HepG2 (cell line): ENCODE measurements around the gene CLDN9. TPM values are rescaled to one million over a fixed set of nuclear protein-coding genes. Genes with fewer than 3 reads are reported as not detected.
A peak's percentile ranks its signal among the peaks of the same experiment; 100 is the strongest.

Source experiments
- CBX5 ChIP-seq: sonication (generic); formaldehyde crosslinking; IDR thresholded peaks from 2 replicates; pipeline ENCODE4 v1.4.0; 2020; ENCODE audit warnings: missing genetic modification reagents, borderline replicate concordance
- EHMT2 ChIP-seq: fragments of 200-600 bp; sonication (generic); IDR thresholded peaks from 2 replicates; pipeline ENCODE4 v1.7.0; 2017; ENCODE audit warnings: antibody characterized with exemption, low read depth, low read length, borderline replicate concordance
- FOXP1 ChIP-seq, 2 experiments: fragments of 450-650 bp in 1 of 2; IDR thresholded peaks; 2 replicates each; pipeline ENCODE4 v1.6.1; 2017 to 2018; ENCODE audit warnings: antibody characterized with exemption in 1 of 2
- GFI1 ChIP-seq: sonication (generic); formaldehyde crosslinking; IDR thresholded peaks from 2 replicates; pipeline ENCODE4 v1.5.0; 2020; ENCODE audit warnings: missing genetic modification reagents, mild to moderate bottlenecking, borderline replicate concordance
- GRHL1 ChIP-seq: sonication (generic); formaldehyde crosslinking; conservative IDR thresholded peaks from 2 replicates; pipeline ENCODE4 v1.8.0; 2022; ENCODE audit warnings: missing genetic modification reagents
- HHEX ChIP-seq: IDR thresholded peaks from 2 replicates; pipeline ENCODE4 v1.6.1; 2016; ENCODE audit warnings: control low read depth
- IKZF4 ChIP-seq: sonication (generic); formaldehyde crosslinking; IDR thresholded peaks from 2 replicates; pipeline ENCODE4 v1.5.1; 2020; ENCODE audit warnings: borderline replicate concordance, mild to moderate bottlenecking, low read depth, missing genetic modification reagents; ENCODE audit errors: not compliant biosample characterization
- IRF2 ChIP-seq: IDR thresholded peaks from 2 replicates; pipeline ENCODE4 v1.6.1; 2018; ENCODE audit warnings: missing genetic modification reagents, missing compliant biosample characterization
- KLF12 ChIP-seq: sonication (generic); formaldehyde crosslinking; IDR thresholded peaks from 2 replicates; pipeline ENCODE4 v1.4.0; 2020; ENCODE audit warnings: missing genetic modification reagents, borderline replicate concordance
- MED1 ChIP-seq: sonication (generic); formaldehyde crosslinking; IDR thresholded peaks from 2 replicates; pipeline ENCODE4 v1.4.0; 2020; ENCODE audit warnings: missing genetic modification reagents
- NFATC3 ChIP-seq: sonication (generic); formaldehyde crosslinking; IDR thresholded peaks from 2 replicates; pipeline ENCODE4 v1.5.1; 2020; ENCODE audit warnings: mild to moderate bottlenecking, missing genetic modification reagents
- SNRNP70 ChIP-seq: fragments of 200-400 bp; formaldehyde crosslinking; IDR thresholded peaks from 2 replicates; pipeline ENCODE4 v1.6.1; 2017; ENCODE audit warnings: mild to moderate bottlenecking, low read depth, low read length, moderate library complexity
- TAF15 ChIP-seq: fragments of 200-400 bp; formaldehyde crosslinking; IDR thresholded peaks from one replicate; pipeline ENCODE4 v1.6.1; 2018; ENCODE audit warnings: mild to moderate bottlenecking, low read depth, low read length; ENCODE audit not compliant: poor library complexity, severe bottlenecking
- TBL1XR1 ChIP-seq: fragments of 150-350 bp; IDR thresholded peaks from 2 replicates; pipeline ENCODE4 v1.6.1; 2014; ENCODE audit warnings: borderline replicate concordance, low read length; ENCODE audit not compliant: partially characterized antibody
- THAP8 ChIP-seq: sonication (generic); formaldehyde crosslinking; IDR thresholded peaks from 2 replicates; pipeline ENCODE4 v1.5.1; 2020; ENCODE audit warnings: missing genetic modification reagents, mild to moderate bottlenecking, borderline replicate concordance
- TOE1 ChIP-seq: sonication (generic); formaldehyde crosslinking; IDR thresholded peaks from 2 replicates; pipeline ENCODE4 v1.4.0; 2020; ENCODE audit warnings: mild to moderate bottlenecking, missing genetic modification reagents
- ZNF207 ChIP-seq: fragments of 450-650 bp; IDR thresholded peaks from 2 replicates; pipeline ENCODE4 v1.6.1; 2016; ENCODE audit warnings: antibody characterized with exemption, borderline replicate concordance
- ZNF34 ChIP-seq: sonication (generic); formaldehyde crosslinking; IDR thresholded peaks from 2 replicates; pipeline ENCODE4 v1.4.0; 2020; ENCODE audit warnings: mild to moderate bottlenecking, missing genetic modification reagents, borderline replicate concordance
- ZNF362 ChIP-seq: sonication (generic); formaldehyde crosslinking; IDR thresholded peaks from 2 replicates; pipeline ENCODE4 v1.4.0; 2020; ENCODE audit warnings: missing genetic modification reagents, mild to moderate bottlenecking, borderline replicate concordance
- ZNF431 ChIP-seq: sonication (generic); formaldehyde crosslinking; IDR thresholded peaks from 2 replicates; pipeline ENCODE4 v1.9.0; 2022; ENCODE audit warnings: missing genetic modification reagents, low read depth, mild to moderate bottlenecking, borderline replicate concordance
- ZNF468 ChIP-seq: sonication (generic); formaldehyde crosslinking; IDR thresholded peaks from 2 replicates; pipeline ENCODE4 v1.8.0; 2022; ENCODE audit warnings: mild to moderate bottlenecking, moderate library complexity, missing genetic modification reagents
- ZNF547 ChIP-seq: sonication (generic); formaldehyde crosslinking; IDR thresholded peaks from 2 replicates; pipeline ENCODE4 v1.5.1; 2020; ENCODE audit warnings: mild to moderate bottlenecking, missing genetic modification reagents
- ZNF569 ChIP-seq: sonication (generic); formaldehyde crosslinking; IDR thresholded peaks from 2 replicates; pipeline ENCODE4 v1.5.0; 2020; ENCODE audit warnings: mild to moderate bottlenecking, missing genetic modification reagents, moderate library complexity, borderline replicate concordance
- ZNF737 ChIP-seq: sonication (generic); formaldehyde crosslinking; IDR thresholded peaks from 2 replicates; pipeline ENCODE4 v1.5.0; 2020; ENCODE audit warnings: missing genetic modification reagents, mild to moderate bottlenecking, borderline replicate concordance
- ZNF761 ChIP-seq: sonication (generic); formaldehyde crosslinking; conservative IDR thresholded peaks from 2 replicates; pipeline ENCODE4 v1.4.0; 2020; ENCODE audit warnings: mild to moderate bottlenecking, missing genetic modification reagents
- ZNF883 ChIP-seq: sonication (generic); formaldehyde crosslinking; IDR thresholded peaks from 2 replicates; pipeline ENCODE4 v1.5.1; 2020; ENCODE audit warnings: mild to moderate bottlenecking, missing genetic modification reagents; ENCODE audit errors: not compliant biosample characterization
- polyA plus RNA-seq, 8 experiments: library from polyadenylated mRNA; depleted of rRNA in 3 of 8; stranded (reverse) in 7 of 8; unstranded in 1 of 8; fragments of >200 nt; fragmentation: Illumina TruSeq in 4 of 8; extraction: Trizol in 4 of 8; gene quantifications; 2 replicates each; pipeline versions ENCODE4 v1.2.1 to v1.2.3, GENCODE V29; 2011 to 2016; ENCODE audit warnings: low read depth in 4 of 8, missing spikeins in 1 of 8, mixed read lengths in 1 of 8; ENCODE audit not compliant: insufficient read depth in 1 of 8
- total RNA-seq, 5 experiments: library from RNA; depleted of rRNA; stranded (reverse); fragments of >200 nt; fragmentation: Illumina TruSeq; extraction: Trizol; gene quantifications; 2 replicates each; pipeline ENCODE4 v1.2.3, GENCODE V29; 2016; ENCODE audit warnings: low read depth in 1 of 5

CLDN9 gene
- total and polyA plus RNA-seq, 2 of the 13 experiments (the other 11 are each of a cell fraction or from before 2014, with no cell fraction given): 0.15 to 0.26 TPM

- TF ChIP-seq ZNF362 (CRISPR knock-in tag): peak; percentile 53; the same call in 1 of the 2 replicates
- peak; percentile 93 for TF ChIP-seq ZNF883 (CRISPR knock-in tag)
- TF ChIP-seq ZNF547 (CRISPR knock-in tag): peak; percentile 88
- peak; percentile 82; the same call in 1 of the 2 replicates for TF ChIP-seq CBX5 (CRISPR knock-in tag)
- no peak for TF ChIP-seq TAF15
- TF ChIP-seq TBL1XR1: no peak
- no peak for TF ChIP-seq SNRNP70
- TF ChIP-seq HHEX (CRISPR knock-in tag): no peak
- peak; percentile 95 for TF ChIP-seq TOE1 (CRISPR knock-in tag)
- peak; percentile 94 for TF ChIP-seq ZNF761
- no peak for TF ChIP-seq FOXP1 (IDR thresholded peaks at IDR 0.05)
- 0 out of 2 replicates have a peak, but pooled peaks have one; percentile 39 for TF ChIP-seq FOXP1 (CRISPR knock-in tag; IDR thresholded peaks at IDR 0.05)
- TF ChIP-seq IKZF4 (CRISPR knock-in tag): peak; percentile 93
- no peak for TF ChIP-seq GRHL1 (CRISPR knock-in tag)
- peak; percentile 98 for TF ChIP-seq ZNF431 (CRISPR knock-in tag)
- TF ChIP-seq THAP8 (CRISPR knock-in tag): 0 out of 2 replicates have a peak, but pooled peaks have one; percentile 86
- peak; percentile 97 for TF ChIP-seq ZNF468 (CRISPR knock-in tag)
- TF ChIP-seq ZNF207: no peak
- TF ChIP-seq EHMT2: peak; percentile 95
- TF ChIP-seq ZNF569: no peak; the same call in 1 of the 2 replicates
- TF ChIP-seq IRF2: peak; percentile 78
- TF ChIP-seq ZNF737 (CRISPR knock-in tag): no peak; the same call in 1 of the 2 replicates
- peak; percentile 76 for TF ChIP-seq MED1 (CRISPR knock-in tag)
- TF ChIP-seq GFI1 (CRISPR knock-in tag): peak; percentile 74
- TF ChIP-seq NFATC3 (CRISPR knock-in tag): 0 out of 2 replicates have a peak, but pooled peaks have one; percentile 78
- peak; percentile 75; the same call in 1 of the 2 replicates for TF ChIP-seq KLF12 (CRISPR knock-in tag)
- peak; percentile 91 for TF ChIP-seq ZNF34 (CRISPR knock-in tag)
Observed at GRCh38 chr16:2968738-2969544, 43.8 kb upstream of the CLDN9 start, which contains the start of gene PAQR4 (continued).
